Measurements from ENCODE around the gene DRD1.
"Not testable (repeated sequence)": the region's sequence is repeated elsewhere in the genome, so short reads cannot be mapped to it uniquely, and the experiment has no call there.

Gene DRD1

DNA sequence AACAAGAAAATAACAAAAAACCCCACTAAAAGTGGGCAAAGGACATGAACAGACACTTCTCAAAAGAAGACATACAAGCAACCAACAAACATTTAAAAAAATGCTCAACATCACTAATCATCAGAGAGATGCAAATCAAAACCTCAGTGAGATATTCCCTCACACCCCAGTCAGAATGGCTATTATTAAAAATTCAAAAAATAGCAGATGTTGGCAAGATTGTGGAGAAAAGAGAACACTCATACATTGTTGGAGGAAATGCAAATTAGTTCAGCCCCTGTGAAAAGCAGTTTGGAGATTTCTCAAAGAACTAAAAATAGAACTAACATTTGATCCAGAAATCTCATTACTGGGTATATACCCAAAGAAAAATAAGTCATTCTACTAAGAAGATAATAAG is 19.4 kb downstream of the DRD1 start:
- not testable (repeated sequence) for DNase-seq (ENCODE audit: low read depth)

- no peak for DNase-seq (ENCODE audit: low read depth)
Measured at GRCh38 chr5:175422058-175422457, 21.9 kb downstream of the DRD1 start.

DNA sequence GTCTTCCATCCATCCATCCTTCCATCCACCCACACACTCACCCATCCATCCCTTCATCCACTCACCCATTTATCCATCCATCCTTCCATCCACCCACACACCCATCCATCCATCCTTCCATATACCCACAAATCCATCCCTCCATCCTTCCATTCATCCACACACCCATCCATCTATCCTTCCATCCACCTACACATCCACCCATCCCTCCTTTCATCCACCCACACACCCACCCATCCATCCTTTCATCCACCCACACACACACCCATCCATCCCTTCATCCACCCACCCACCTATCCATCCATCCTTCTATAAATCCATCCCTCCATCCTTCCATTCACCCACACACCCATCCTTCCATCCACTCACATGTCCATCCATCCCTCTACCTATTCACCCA is 23.6 kb downstream of the DRD1 start:
- DNase-seq (ENCODE audit: low read depth): no peak

DNA sequence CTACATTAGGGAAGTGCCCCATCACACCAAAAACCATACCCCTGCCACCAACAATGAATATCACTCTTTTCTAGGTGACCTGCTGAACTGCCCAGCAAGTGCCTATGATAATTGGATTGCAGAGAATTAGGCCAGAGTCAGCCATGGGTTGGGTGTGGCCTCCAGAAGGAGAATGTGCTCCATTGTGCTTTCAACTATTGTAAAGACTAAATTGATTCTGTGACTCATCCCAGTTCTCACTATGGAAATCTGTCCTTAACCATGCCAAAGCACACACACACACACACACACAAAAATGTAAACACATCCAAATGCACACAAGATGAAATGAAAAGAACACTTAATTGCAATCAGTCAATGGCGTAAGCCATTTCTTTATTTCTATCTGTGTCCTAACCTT is 25.7 kb downstream of the DRD1 start:
- DNase-seq (ENCODE audit: low read depth): no peak

DNA sequence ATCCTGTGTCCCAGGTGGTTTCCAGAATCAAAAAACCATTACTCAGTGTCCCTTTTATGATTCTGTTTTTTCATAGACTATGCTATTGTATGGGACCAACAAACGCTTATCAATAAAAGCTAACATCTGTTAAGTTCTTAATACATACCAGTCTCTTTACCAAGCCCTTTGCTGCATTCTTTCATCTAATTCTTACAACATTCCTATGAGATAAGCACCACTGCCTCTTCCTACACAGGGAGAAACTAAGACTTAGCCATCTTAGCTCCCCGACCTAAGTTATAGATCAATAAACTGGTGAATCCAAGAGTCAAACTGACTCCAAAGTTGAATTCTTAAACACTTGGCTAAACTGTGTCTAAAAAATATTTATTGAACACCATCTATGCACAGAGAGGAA is 26.6 kb downstream of the DRD1 start:
- DNase-seq (ENCODE audit: low read depth): no peak

- DNase-seq (ENCODE audit: low read depth): no peak
Measured at GRCh38 chr5:175415303-175415702, 28.7 kb downstream of the DRD1 start.

- no peak for DNase-seq (ENCODE audit: low read depth)
Measured at GRCh38 chr5:175410926-175411325, 33.1 kb downstream of the DRD1 start.

GRCh38 chr5:175406300-175406699 is 37.7 kb downstream of the DRD1 start:
- no peak for DNase-seq (ENCODE audit: low read depth)

DNA sequence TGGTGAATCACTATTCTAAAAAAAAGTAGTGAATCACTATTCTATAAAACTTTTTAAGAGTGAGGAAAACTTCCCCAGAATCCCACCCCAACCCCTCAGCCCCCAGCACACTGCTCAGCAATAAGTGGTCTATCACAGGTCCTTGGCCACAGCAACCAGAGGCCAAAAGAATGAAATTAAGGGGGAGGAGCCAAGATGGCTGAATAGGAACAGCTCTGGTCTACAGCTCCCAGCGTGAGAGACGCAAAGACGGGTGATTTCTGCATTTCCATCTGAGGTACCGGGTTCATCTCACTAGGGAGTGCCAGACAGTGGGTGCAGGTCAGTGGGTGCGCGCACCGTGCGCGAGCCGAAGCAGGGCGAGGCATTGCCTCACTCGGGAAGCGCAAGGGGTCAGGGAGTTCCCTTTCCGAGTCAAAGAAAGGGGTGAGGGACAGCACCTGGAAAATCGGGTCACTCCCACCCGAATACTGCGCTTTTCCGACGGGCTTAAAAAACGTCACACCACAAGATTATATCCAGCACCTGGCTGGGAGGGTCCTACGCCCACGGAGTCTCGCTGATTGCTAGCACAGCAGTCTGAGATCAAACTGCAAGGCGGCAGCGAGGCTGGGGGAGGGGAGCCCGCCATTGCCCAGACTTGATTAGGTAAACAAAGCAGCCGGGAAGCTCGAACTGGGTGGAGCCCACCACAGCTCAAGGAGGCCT is 46.2 kb downstream of the DRD1 start:
- not testable (repeated sequence) for DNase-seq (ENCODE audit: low read depth)

GRCh38 chr5:175395430-175395829 is 48.6 kb downstream of the DRD1 start:
- not testable (repeated sequence) for DNase-seq (ENCODE audit: low read depth)

DNA sequence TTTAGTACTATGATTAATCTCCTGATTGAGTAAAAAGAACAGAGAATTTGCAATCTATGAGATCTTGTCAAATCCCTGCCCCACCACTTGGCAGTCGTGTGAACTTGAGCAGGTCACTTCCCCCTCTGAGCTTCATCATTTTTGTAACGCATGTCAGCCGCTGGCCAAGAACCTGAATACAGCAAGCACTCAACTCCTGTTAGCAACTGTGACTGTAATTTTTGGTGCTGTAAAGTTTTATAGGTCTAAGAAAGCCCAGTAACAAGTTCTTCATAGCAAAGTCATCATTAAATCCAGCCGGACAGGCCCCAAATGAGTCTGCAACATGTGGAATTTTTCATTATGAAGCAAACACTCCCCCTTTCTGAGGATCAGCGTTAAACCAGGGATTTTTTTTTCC is 49.4 kb downstream of the DRD1 start:
- DNase-seq (ENCODE audit: low read depth): no peak

DNA sequence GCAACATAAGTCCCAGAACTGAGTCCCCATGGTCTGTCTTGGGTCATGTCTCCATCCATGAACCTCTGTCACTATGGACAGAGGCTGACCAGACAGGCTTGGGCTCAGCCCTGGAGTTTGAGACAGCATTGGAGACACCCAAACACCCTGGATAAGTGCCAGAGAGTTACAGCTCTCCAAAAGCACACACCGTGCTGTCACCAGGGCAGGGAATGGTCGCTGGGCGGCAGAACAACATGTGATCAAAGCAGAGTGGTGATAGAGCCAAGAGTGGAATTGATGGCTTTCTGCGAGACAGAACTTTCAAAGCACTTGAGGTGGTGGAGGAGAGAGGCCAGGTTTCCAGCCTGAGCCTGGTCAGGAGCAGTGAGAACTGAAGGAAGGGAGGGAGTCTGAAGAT is 50.1 kb downstream of the DRD1 start:
- no peak for DNase-seq (ENCODE audit: low read depth)

GRCh38 chr5:175392236-175392635 is 51.7 kb downstream of the DRD1 start:
- no peak for DNase-seq (ENCODE audit: low read depth)

- no peak for DNase-seq (ENCODE audit: low read depth)
Measured at GRCh38 chr5:175390352-175391083, 53.5 kb downstream of the DRD1 start.
